Mucosa of stomach (tissue), 1 donor: ENCODE measurements around the gene ADARB2.

Experiments used
- H3K27me3 ChIP-seq: one replicate; pipeline ENCODE4 v1.7.0; 2013; ENCODE audit warnings: mild to moderate bottlenecking, low read length; ENCODE audit not compliant: control insufficient read depth, insufficient read depth
- H3K36me3 ChIP-seq: one replicate; pipeline ENCODE4 v1.7.0; 2013; ENCODE audit warnings: low read length; ENCODE audit not compliant: control insufficient read depth, insufficient read depth
- H3K4me1 ChIP-seq: one replicate; pipeline ENCODE4 v1.7.0; 2013; ENCODE audit warnings: mild to moderate bottlenecking, low read length; ENCODE audit not compliant: control insufficient read depth, insufficient read depth
- H3K4me3 ChIP-seq: one replicate; pipeline ENCODE4 v1.7.0; 2013; ENCODE audit warnings: low read length
- H3K9ac ChIP-seq: one replicate; pipeline ENCODE4 v1.7.0; 2013; ENCODE audit warnings: mild to moderate bottlenecking, low read length, moderate library complexity
- H3K9me3 ChIP-seq: one replicate; pipeline ENCODE4 v1.7.0; 2013; ENCODE audit warnings: mild to moderate bottlenecking, low read length, moderate library complexity; ENCODE audit not compliant: control insufficient read depth
- donor health status: Pancreatic carcinoma.

ADARB2 gene

GRCh38 chr10:1311726-1312125 lies 425.6 kb downstream of the ADARB2 start:
- Histone ChIP-seq H3K9ac (no peak overlapping the region), H3K4me3 (no peak overlapping the region), H3K36me3 (no peaks in the 10 kb centered on the region), H3K4me1 (no peaks in the 10 kb centered on the region), H3K27me3 (no peaks in the 10 kb centered on the region), H3K9me3 (no peaks in the 10 kb centered on the region)

DNA sequence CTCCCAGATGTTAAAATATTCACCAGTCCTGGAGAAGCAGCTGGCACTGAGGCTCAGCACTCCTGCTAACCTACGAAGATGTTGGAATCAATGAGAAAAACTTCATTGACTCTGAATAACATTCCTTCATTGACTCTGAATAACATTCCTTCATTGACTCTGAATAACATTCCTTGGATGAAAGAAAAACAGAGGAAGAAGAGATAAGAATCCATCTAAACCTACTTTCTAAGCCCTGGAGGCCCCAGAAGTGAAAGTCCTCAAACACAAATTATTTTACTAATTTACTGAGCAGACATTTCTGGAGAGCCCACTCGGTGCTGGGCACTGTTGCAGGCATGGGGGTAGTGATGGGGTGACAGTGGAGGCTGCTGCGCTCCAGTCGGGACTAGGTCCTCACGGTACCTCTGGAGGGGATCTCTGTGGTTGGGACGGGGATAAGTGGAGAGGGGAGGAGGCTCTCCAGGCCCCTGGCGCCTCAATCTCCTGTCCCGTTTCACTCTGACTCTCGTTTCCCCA lies 427.0 kb downstream of the ADARB2 start:
- Histone ChIP-seq H3K4me1 (no peaks in the 10 kb centered on the region), H3K27me3 (no peaks in the 10 kb centered on the region), H3K36me3 (no peaks in the 10 kb centered on the region), H3K4me3 (no peak overlapping the region), H3K9ac (no peak overlapping the region), H3K9me3 (no peaks in the 10 kb centered on the region)

- H3K36me3 ChIP-seq: no peaks in the 10 kb centered on the region
- no peaks in the 10 kb centered on the region for H3K9me3 ChIP-seq
- H3K27me3 ChIP-seq: no peaks in the 10 kb centered on the region
- H3K4me1 ChIP-seq: no peaks in the 10 kb centered on the region
- no peak overlapping the region for H3K4me3 ChIP-seq
- no peak overlapping the region for H3K9ac ChIP-seq
These were observed 427.6 kb downstream of the ADARB2 start for GRCh38 chr10:1309617-1310270.

- Histone ChIP-seq H3K4me3 (no peak overlapping the region), H3K9ac (no peak overlapping the region), H3K4me1 (no peaks in the 10 kb centered on the region), H3K36me3 (no peaks in the 10 kb centered on the region), H3K9me3 (no peaks in the 10 kb centered on the region), H3K27me3 (no peaks in the 10 kb centered on the region)
These were observed 428.2 kb downstream of the ADARB2 start for GRCh38 chr10:1308962-1309616.

DNA sequence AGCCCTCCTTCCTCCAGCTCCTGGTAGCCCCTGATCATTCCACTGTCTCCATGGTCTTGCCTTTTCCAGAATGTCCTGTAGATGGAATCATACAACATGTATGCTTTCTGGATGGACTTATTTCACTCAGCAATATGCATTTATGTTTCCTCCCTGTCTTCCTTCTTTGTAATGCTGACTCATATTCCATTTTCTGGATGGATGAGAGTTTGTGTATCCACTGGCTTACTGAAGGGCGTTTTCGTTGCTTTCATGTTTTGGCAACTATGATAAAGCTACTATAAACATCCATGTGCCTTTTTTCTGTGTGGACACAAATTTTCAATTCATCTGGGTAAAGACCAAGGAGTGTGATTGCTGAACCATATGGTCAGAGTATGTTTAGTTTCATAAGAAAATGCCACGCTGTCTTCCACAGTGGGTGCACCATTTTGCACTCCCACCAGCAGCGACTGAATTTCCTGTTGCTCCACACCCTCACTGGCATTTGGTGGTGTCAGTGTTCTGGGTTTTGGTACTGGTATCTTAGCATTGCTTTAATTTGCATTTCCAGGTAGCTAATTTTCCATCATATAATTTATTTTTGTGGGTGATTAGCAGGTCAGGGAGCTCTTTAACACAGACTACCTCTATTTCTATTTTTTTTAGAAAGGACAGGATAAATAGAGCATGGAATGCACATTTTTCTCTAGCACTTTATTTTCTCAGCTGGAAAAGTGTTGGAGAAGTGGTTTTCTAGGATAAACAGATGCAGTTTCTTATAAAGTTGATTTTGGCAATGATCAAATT lies 429.0 kb downstream of the ADARB2 start:
- Histone ChIP-seq H3K9me3 (no peaks in the 10 kb centered on the region), H3K27me3 (no peaks in the 10 kb centered on the region), H3K4me3 (no peak overlapping the region), H3K36me3 (no peaks in the 10 kb centered on the region), H3K9ac (no peak overlapping the region), H3K4me1 (no peaks in the 10 kb centered on the region)

DNA sequence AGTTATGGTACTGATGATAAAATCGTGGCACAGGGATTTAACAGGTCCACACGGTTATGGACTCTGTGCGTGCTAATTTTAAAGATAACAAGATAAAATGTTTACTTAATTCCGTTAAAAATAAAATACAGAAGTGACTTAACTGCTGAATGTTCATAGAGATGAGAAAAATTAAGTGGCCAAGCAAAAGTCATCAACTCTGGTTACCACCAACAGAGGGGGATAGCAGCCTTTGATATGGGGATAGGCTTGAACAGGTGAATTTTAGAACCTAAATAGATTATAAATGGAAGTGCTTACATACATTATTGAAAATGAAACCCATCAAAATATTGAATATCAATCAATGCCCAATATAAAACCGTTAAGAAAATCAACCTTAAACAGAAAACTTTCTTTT lies 436.2 kb downstream of the ADARB2 start:
- Histone ChIP-seq H3K4me3 (no peak overlapping the region), H3K9me3 (no peaks in the 10 kb centered on the region), H3K27me3 (peaks cover 3% of the 10 kb centered on the region), H3K36me3 (no peaks in the 10 kb centered on the region), H3K4me1 (no peaks in the 10 kb centered on the region), H3K9ac (no peak overlapping the region)

DNA sequence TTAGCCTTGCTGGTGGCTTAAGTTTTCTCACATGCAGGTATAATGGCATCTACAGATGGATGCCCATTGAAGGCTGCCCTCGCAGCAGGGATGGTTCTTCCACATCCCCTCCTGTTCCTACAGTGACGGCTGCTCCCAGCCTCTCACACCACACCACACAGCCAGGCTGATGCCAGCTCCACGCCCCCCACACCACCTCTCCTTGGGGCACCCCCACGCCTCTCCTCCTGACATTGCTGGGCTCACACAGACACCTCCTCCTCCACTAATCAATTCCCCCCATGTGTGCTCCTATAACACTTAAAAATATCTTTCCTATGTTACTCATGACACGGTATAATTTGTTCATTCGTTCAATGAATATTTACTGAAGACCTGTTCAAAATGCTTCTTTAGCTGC lies 437.1 kb downstream of the ADARB2 start:
- no peaks in the 10 kb centered on the region for H3K4me1 ChIP-seq
- peaks cover 3% of the 10 kb centered on the region for H3K27me3 ChIP-seq
- no peak overlapping the region for H3K9ac ChIP-seq
- H3K36me3 ChIP-seq: no peaks in the 10 kb centered on the region
- H3K4me3 ChIP-seq: no peak overlapping the region
- H3K9me3 ChIP-seq: no peaks in the 10 kb centered on the region

- Histone ChIP-seq H3K4me1 (no peaks in the 10 kb centered on the region), H3K4me3 (no peak overlapping the region), H3K9me3 (no peaks in the 10 kb centered on the region), H3K27me3 (peaks cover 3% of the 10 kb centered on the region), H3K9ac (no peak overlapping the region), H3K36me3 (no peaks in the 10 kb centered on the region)
These were observed 438.1 kb downstream of the ADARB2 start for GRCh38 chr10:1299041-1299726.

DNA sequence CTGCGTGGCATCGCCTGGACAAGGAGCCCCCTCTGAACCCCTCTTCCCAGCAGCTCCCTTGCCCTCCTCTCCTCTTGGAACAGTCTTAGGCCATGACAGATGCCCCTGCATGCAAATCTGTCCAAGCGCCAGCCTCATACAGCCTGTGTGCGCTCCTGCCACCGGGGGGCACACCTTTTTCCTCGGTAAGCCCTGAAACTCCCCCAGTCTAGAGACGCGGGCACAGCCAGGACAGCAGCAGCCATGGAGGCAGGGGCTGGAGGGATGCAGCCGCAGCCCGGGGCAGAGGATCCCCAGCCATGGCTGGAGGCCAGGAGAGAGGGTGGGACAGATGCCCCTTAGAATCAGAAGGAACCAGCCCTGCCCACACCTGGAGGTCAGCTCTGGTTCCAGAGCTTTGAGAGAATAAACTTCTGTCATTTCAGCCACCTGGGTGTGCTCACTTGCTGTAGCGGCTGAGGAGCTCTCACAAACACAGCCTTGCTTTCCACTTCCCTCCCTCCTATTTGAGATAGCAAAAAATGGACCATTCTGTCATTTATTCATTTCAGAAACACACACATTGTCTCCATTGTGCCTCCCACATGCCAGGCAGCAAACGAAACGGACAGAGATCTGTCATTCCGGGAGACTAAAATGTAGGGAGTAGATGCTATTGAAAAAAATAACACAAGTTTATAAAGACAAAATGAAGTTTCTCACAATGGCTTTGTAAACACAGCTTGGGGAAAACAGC lies 439.6 kb downstream of the ADARB2 start:
- H3K9ac ChIP-seq: no peak overlapping the region

GRCh38 chr10:1295756-1296480 lies 441.4 kb downstream of the ADARB2 start:
- Histone ChIP-seq H3K36me3 (no peaks in the 10 kb centered on the region), H3K27me3 (peaks cover 3% of the 10 kb centered on the region), H3K4me3 (no peak overlapping the region), H3K9me3 (no peaks in the 10 kb centered on the region), H3K4me1 (no peaks in the 10 kb centered on the region), H3K9ac (no peak overlapping the region)

More for the DNA sequence above, 439.6 kb downstream of the ADARB2 start:
- Histone ChIP-seq H3K36me3 (no peaks in the 10 kb centered on the region), H3K4me3 (no peak overlapping the region), H3K4me1 (no peaks in the 10 kb centered on the region), H3K27me3 (peaks cover 3% of the 10 kb centered on the region), H3K9me3 (no peaks in the 10 kb centered on the region)

DNA sequence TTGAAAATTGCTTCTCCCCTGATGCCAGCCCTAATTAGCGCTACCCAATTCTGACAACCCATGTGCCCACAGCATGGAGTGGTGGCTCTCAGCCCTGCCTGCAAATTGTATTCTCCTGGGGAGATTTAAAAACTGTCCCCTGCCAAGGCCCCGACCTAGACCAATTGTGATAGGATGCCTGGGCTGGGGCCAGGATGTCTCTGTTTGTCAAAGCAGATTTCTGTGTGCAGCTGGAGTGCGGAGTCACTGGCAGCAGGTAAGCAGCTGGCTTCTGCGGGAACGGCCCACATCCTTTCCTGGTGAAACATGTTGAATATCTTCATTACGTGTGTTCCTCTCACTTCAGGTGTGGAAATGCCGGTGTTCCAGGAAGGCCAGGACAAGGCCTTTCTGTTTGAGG lies 442.6 kb downstream of the ADARB2 start:
- Histone ChIP-seq H3K9ac (no peak overlapping the region), H3K4me3 (no peak overlapping the region), H3K9me3 (no peaks in the 10 kb centered on the region), H3K36me3 (no peaks in the 10 kb centered on the region), H3K27me3 (peaks cover 3% of the 10 kb centered on the region), H3K4me1 (no peaks in the 10 kb centered on the region)
